K562 (cell line): ENCODE data around the gene VWA8. TPM values are rescaled to one million over a fixed set of nuclear protein-coding genes. Genes with fewer than 3 reads are reported as not detected.

ENCODE experiments used
- ARID2 ChIP-seq: fragments of 450-650 bp; IDR thresholded peaks from 2 replicates; pipeline ENCODE4 v1.6.1; 2017; ENCODE audit warnings: antibody characterized with exemption, mild to moderate bottlenecking
- KLF6 ChIP-seq: fragments of 250-450 bp; sonication (Bioruptor Pico); IDR thresholded peaks from 2 replicates; pipeline ENCODE4 v1.4.0; 2020; ENCODE audit warnings: mild to moderate bottlenecking, moderate library complexity, borderline replicate concordance
- OTX1 ChIP-seq: fragments of 450-650 bp; formaldehyde crosslinking; IDR thresholded peaks from 2 replicates; pipeline ENCODE4 v1.4.0; 2022; ENCODE audit warnings: mild to moderate bottlenecking
- POLR3G ChIP-seq: IDR thresholded peaks from 2 replicates; pipeline ENCODE4 v1.6.1; 2011; ENCODE audit not compliant: insufficient read length, insufficient replicate concordance; ENCODE audit errors: extremely low read depth
- ZNF347 ChIP-seq: fragments of 450-650 bp; formaldehyde crosslinking; IDR thresholded peaks from 2 replicates; pipeline ENCODE4 v1.4.0; 2020; ENCODE audit warnings: low read depth, mild to moderate bottlenecking, moderate library complexity
- ZNF766 ChIP-seq: fragments of 200-800 bp; sonication (Bioruptor generic); conservative IDR thresholded peaks from 2 replicates; pipeline ENCODE4 v1.6.1; 2016; ENCODE audit warnings: missing genetic modification characterization, missing compliant biosample characterization
- polyA plus RNA-seq, 8 experiments: library from polyadenylated mRNA; depleted of rRNA in 4 of 8; stranded (reverse) in 5 of 8; unstranded in 3 of 8; fragments of >200 nt; fragmentation: Nextera tagmentation in 2 of 8; fragmentation: Illumina TruSeq in 1 of 8; extraction: Ambion mirVana in 2 of 8; extraction: Trizol in 1 of 8; gene quantifications; 2 replicates each; pipeline versions ENCODE4 v1.2.1 to v1.2.3, GENCODE V29; 2011 to 2014; ENCODE audit warnings: inconsistent platforms in 1 of 8, missing spikeins in 1 of 8
- total RNA-seq, 7 experiments: library from RNA; depleted of rRNA in 6 of 7; stranded (reverse); fragments of >200 nt in 6 of 7; fragmentation: Illumina TruSeq in 2 of 7; extraction: Trizol in 2 of 7; gene quantifications; 2 replicates each; pipeline versions ENCODE4 v1.2.1 to v1.2.3, GENCODE V29; 2011 to 2021; ENCODE audit warnings: low replicate concordance in 1 of 7
- TF ChIP-seq, protein P1 (sequence below): fragments of 250-450 bp; sonication (Bioruptor Pico); IDR thresholded peaks from 2 replicates; pipeline ENCODE4 v1.5.0; 2021
- TF ChIP-seq, protein P2 (sequence below): fragments of 250-450 bp; sonication (Bioruptor Pico); IDR thresholded peaks from 2 replicates; pipeline ENCODE4 v1.4.0; 2020; ENCODE audit warnings: mild to moderate bottlenecking

VWA8 gene
- total and polyA plus RNA-seq, 9 of the 15 experiments (the other 6 are each of a cell fraction or from before 2014, with no cell fraction given) = 2.1 to 18.5 (median 13.3) TPM

DNA sequence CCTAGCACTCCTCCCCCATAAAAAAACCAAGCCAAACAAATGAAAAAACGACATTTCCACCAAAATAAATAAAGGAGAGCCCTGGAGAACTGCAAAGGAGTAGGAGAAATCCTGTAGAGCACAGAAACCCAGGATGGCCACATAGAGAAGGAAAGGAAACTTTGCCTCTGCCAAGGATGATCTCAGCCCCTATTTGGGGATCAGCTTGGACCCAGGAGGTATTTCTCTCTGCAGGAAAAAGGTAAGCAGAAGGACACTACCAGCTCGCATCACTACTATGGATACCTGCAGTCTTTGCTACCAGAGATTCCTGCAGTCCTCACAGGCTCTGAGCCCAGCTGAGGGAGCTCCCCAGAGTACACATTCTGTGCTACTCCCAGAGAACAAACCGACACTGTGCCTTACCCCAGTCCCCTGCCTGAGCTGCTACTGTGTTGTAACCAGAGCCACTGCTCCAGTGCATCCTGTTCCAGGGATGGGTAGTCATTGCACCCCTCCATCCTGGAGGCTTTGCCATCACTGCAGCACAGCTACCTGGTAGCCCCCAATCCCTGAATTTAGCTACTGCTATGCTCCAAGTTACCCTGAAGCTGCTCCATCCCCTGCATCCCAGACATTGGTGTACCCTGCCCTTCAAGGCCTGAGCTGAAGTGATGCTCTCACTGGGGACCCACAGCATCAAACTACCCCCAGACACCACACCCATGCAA lies 41.7 kb downstream of the VWA8 start (continued):
- TF ChIP-seq, protein P1, sequence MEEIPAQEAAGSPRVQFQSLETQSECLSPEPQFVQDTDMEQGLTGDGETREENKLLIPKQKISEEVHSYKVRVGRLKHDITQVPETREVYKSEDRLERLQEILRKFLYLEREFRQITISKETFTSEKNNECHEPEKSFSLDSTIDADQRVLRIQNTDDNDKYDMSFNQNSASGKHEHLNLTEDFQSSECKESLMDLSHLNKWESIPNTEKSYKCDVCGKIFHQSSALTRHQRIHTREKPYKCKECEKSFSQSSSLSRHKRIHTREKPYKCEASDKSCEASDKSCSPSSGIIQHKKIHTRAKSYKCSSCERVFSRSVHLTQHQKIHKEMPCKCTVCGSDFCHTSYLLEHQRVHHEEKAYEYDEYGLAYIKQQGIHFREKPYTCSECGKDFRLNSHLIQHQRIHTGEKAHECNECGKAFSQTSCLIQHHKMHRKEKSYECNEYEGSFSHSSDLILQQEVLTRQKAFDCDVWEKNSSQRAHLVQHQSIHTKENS = no peak
- no peak for TF ChIP-seq KLF6
- TF ChIP-seq, protein P2, sequence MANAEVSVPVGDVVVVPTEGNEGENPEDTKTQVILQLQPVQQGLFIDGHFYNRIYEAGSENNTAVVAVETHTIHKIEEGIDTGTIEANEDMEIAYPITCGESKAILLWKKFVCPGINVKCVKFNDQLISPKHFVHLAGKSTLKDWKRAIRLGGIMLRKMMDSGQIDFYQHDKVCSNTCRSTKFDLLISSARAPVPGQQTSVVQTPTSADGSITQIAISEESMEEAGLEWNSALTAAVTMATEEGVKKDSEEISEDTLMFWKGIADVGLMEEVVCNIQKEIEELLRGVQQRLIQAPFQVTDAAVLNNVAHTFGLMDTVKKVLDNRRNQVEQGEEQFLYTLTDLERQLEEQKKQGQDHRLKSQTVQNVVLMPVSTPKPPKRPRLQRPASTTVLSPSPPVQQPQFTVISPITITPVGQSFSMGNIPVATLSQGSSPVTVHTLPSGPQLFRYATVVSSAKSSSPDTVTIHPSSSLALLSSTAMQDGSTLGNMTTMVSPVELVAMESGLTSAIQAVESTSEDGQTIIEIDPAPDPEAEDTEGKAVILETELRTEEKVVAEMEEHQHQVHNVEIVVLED (CRISPR knock-in tag) = no peak
- TF ChIP-seq ZNF347 = no peak
- TF ChIP-seq POLR3G = no peak
- TF ChIP-seq ARID2 = no peak
- no peak for TF ChIP-seq OTX1 (CRISPR knock-in tag)
- TF ChIP-seq ZNF766 (CRISPR knock-in tag) = no peak
- TF ChIP-seq, all 486 proteins: peak for 0
